ENCODE data around the gene KCNN3.
"Not testable (repeated sequence)": the region's sequence is repeated elsewhere in the genome, so short reads cannot be mapped to it uniquely, and the experiment has no call there.

KCNN3 gene

GRCh38 chr1:154686507-154686906 is 183.6 kb downstream of the KCNN3 start:
- DNase-seq = no peak

DNA sequence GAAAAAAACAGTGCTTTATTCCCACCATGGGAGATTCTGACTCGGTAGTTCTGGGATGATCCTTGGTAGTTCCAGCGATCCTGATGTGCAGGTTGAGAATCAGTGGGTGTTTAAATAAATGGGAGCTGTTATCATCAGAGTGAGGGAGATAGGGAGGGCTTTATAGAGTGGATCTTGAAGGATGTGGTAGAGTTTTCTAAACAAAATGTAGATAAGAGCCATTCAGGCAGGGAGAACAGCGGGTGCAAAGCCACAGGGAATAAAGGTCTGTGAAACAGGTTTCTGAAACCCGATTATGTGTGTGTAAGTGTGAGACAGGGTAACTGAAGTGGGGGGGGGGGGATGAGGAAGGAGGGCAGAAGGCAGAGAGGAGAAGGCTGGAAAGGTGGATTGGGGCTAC is 186.3 kb downstream of the KCNN3 start:
- no peak for DNase-seq

- no peak for DNase-seq
These were observed 187.8 kb downstream of the KCNN3 start for GRCh38 chr1:154682254-154682653.

- not testable (repeated sequence) for DNase-seq
These were observed 192.2 kb downstream of the KCNN3 start for GRCh38 chr1:154677844-154678243.

DNA sequence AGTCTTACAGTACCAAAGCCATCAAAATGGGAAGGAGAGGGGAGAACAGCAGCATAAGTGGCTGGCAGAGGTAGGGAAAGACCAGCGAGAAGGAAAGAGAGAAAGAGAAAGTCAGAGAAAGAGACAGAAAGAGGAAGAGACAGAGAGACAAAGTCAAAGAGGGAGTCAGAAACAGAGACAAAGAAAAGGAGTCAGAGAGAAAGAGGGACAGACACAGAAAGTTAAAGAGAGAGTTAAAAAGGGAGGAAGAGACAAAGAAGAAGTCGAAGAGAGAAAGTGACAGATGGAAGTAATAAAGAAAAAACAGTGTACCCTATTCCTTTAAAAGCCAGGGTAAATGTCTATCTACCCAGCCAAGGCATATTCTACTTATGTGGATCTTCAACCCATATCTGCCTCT is 193.2 kb downstream of the KCNN3 start:
- not testable (repeated sequence) for DNase-seq

DNA sequence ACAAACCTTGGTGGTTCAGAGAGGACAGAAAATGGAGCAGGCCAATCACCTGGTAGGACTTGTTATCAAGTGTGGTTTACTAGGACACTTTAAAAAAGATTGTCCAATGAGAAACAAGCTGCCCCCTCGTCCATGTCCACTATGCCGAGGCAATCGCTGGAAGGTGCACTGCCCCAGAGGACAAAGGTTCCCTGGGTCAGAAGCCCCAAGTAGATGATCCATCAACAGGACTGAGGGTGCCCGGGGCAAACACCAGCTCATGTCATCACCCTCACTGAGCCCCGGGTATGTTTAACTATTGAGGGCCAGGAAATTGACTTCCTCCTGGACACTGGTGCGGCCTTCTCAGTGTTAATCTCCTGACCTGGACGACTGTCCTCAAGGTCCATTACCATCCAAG is 195.6 kb downstream of the KCNN3 start:
- not testable (repeated sequence) for DNase-seq

DNA sequence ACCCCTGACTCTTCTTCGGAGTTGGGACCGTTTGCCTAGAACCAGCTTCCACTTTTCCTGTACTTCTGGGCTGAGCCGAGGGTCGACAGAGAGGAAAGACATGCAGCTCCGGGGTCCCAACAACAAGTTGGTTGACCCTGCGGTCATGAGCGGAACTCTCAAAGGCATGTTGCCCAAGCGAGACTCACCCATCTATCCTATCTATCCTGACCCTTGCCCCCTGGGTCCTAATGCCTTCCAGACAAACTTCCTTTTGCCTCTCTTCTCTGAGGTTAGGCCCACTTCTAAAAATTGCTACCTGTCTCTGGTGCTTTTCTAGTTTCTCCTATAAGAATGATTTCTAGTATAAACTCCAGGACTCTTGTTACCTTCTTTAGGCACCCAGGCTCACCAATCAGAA is 197.8 kb downstream of the KCNN3 start:
- not testable (repeated sequence) for DNase-seq

DNA sequence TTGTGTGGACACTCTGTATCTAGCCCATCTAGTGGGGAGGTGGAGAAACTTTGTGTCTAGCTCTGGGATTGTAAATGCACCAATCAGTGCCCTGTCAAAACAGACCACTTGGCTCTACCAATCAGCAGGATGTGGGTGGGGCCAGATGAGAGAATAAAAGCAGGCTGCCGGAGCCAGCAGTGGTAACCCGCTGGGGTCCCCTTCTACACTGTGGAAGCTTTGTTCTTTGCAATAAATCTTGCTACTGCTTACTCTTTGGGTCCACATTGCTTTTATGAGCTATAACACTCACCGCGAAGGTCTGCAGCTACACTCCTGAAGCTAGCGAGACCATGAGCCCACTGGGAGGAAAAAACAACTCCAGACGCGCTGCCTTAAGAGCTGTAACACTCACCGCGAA is 198.7 kb downstream of the KCNN3 start:
- DNase-seq = not testable (repeated sequence)

DNA sequence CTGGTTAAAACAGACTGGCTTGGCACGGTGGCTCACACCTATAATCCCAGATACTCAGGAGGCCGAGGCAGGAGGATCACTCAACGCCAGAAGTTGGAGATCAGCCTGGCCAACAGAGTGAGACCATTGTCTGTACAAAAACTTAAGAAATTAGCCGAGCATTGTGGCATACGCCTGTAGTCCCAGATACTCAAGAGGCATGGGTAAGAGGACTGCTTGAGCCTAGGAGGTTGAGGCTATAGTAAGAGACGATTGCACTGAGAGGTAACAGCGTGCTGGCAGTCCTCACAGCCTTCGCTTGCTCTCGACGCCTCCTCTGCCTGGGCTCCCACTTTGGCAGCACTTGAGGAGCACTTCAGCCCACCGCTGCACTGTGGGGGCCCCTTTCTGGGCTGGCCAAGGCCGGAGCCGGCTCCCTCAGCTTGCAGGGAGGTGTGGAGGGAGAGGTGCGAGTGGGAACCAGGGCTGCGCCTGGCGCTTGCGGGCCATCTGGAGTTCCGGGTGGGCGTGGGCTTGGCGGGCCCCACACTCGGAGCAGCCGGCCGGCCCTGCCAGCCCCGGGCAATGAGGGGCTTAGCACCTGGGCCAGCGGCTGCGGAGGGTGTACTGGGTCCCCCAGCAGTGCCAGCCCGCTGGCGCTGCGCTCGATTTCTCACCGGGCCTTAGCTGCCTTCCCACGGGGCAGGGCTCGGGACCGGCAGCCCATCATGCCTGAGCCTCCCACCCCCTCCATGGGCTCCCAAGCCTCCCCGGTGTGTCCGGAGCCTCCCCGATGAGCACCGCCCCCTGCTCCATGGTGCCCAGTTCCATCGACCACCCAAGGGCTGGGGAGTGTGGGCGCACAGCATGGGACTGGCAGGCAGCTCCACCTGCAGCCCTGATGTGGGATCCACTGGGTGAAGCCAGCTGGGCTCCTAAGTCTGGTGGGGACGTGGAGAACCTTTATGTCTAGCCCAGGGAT is 199.5 kb downstream of the KCNN3 start:
- not testable (repeated sequence) for DNase-seq

- DNase-seq = peak; percentile 87
These were observed 200.4 kb downstream of the KCNN3 start for GRCh38 chr1:154669464-154670282.

- no peak for DNase-seq
These were observed 203.9 kb downstream of the KCNN3 start for GRCh38 chr1:154666051-154666790.

DNA sequence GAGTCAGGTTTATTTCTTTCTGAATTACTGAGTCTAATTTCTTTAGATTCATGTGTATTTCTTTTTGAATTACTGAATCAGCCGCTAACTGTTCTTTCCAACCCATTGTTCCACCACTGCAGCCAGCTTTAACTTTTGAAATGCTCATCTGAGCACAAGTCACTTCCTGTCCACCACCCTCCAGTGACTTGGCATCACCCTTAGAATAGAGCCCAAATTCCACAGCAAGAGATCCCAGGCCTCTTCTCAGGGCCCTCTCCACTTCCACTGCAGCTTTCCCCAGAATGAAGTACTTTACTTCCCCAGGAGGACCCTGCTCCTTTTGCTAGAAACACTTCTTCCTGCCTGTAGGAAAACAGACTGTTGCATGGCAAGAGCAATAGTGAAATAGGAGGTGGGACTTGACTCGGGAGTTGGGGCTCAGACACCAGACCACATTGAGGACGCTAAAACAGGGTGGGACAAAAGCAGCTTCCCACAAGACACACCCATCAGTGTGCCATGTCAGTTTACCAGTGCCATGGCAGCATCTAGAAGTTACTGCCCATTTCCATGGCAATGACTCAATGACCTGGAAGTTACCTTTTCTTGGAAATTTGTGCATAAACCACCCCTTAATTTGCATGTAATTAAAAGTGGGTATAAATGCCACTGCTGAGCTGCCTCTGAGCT is 205.6 kb downstream of the KCNN3 start:
- DNase-seq = no peak

DNA sequence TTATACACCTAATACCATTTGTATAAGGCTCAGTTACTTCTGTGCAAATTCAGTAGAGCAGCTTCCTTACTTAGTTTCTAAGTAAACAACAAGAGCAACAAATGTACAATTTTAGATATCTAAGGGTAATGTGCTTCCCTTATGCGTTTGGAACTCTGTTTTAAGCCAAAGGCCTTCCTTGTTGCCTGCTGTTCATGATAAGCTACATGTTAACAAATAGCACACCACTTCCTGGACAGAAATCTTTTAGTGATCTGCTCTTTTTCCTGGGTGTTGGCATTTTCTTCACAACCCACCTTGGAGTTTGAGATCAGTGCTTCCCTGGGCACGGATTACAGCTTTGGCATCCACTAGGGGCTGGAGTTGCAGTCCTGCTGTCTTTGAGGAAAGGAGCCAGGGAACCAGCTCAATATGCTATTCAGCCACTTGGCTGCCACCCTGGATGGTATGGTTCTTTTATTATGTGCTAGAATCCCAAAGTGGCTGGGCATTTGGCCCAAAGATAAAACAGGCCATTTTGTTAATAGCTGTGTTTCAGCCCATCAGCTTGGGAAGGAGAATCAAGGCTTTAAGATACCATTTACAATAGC is 206.5 kb downstream of the KCNN3 start:
- DNase-seq = peak; percentile 28

DNA sequence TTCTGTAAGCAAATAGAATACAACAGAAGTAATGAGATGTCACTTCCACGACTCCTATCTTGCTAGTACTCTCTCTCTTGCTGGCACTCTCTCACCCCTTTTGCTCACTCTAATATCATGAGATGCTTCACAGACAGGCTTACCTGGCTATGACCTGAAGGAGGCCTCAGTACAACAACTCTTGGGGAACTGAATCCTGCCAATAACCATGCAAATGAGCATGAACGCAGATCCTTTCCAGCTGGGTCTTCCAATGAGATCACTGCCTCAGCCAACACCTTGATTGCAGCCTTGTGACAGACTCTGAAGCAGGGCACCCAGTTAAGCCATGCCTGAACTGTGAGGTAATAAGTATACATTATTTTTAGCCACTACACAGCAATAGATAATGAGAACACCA is 209.0 kb downstream of the KCNN3 start:
- DNase-seq = no peak

DNA sequence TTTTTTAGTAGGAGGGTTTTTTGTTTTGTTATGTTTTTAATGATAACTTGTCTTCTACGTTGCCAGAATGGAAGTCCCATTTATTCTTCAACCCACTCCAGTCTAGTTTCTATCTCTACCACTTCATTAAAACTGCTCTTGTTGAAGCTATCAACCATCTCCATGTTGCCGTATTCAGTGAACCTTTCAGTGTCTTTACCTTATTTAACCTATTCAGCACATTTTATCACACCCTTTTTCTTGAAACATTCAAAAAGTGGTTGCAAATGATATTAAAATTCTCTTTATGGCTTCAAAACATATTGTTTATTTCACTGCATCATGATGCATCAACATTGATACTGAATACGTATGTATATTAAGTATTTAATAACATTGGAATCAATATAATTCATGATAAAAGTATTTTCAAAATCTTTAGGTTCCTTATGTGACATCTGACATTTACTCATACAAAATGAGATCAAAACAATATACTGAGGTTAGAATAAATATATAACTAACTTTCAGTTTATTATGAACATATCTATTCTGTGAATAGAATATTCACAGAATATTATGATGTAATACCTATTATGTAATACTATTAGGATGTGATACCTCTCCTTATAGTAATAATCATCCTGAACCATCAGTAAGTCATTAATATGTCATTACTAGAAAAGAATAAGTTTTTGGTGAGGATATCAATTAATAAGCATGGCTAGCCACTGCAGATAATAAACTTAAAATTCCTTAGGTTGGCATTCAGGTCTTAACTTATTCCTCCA is 210.1 kb downstream of the KCNN3 start:
- DNase-seq = no peak

- no peak for DNase-seq
These were observed 212.5 kb downstream of the KCNN3 start for GRCh38 chr1:154657556-154657955.

DNA sequence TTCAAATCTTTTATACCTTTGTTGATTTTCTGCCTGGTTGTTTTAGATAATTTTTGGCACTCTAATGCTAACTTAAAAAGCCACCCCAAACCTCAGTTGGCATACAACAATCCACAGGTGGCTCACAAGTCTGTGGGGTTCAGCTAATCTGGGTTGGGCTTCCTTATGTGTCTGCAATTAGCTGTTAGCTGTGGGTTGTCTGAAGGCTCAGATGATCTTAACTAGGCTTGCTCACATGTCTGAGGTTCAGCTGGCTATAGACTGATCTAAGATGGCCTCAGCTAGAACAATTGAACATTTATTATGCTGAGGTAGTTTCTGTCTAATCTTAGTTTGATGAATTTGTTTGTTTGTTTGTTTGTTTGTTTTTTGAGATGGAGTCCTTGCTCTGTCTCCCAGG is 217.2 kb downstream of the KCNN3 start:
- DNase-seq = no peak
